Naive B cell (primary cell): ENCODE results near the gene TRAF3. TPM values are rescaled to one million over a fixed set of nuclear protein-coding genes. Genes with fewer than 3 reads are reported as not detected.

ENCODE experiments used
- ATAC-seq, 2 donors: fragments of 150-1000 bp; cut with Tn5 transposase; 2 replicates each; pipeline ENCODE4 v1.10.0; 2021; ENCODE audit warnings: low read depth in 2 of 2, mild to moderate bottlenecking in 2 of 2, moderate library complexity in 2 of 2
- DNase-seq: peaks from one replicate; pipeline ENCODE4 v3.0.0; 2022
- H3K27ac Mint-ChIP-seq, 6 donors: one replicate each; pipeline ENCODE4 v1.8.0; 2020 to 2022; ENCODE audit warnings: mild to moderate bottlenecking in 6 of 6, mixed read lengths in 6 of 6, moderate library complexity in 5 of 6, inconsistent platforms in 2 of 6
- H3K27me3 Mint-ChIP-seq, 3 donors: one replicate each; pipeline ENCODE4 v1.8.0; 2021 to 2022; ENCODE audit warnings: mixed read lengths in 3 of 3, mild to moderate bottlenecking in 1 of 3
- H3K36me3 Mint-ChIP-seq, 2 donors: one replicate each; pipeline ENCODE4 v1.8.0; 2020 to 2022; ENCODE audit warnings: mixed read lengths in 2 of 2, inconsistent platforms in 1 of 2, mild to moderate bottlenecking in 1 of 2
- H3K4me1 Mint-ChIP-seq, 3 donors: one replicate each; pipeline ENCODE4 v1.8.0; 2020 to 2022; ENCODE audit warnings: mixed read lengths in 3 of 3, inconsistent platforms in 1 of 3, mild to moderate bottlenecking in 1 of 3, moderate library complexity in 1 of 3
- H3K4me3 Mint-ChIP-seq, 8 donors: one replicate each; pipeline ENCODE4 v1.8.0; 2020 to 2022; ENCODE audit warnings: mild to moderate bottlenecking in 8 of 8, mixed read lengths in 8 of 8, moderate library complexity in 8 of 8, inconsistent platforms in 2 of 8
- H3K9me3 Mint-ChIP-seq, 7 donors: one replicate each; pipeline ENCODE4 v1.8.0; 2020 to 2022; ENCODE audit warnings: mixed read lengths in 7 of 7, mild to moderate bottlenecking in 5 of 7, inconsistent platforms in 2 of 7, moderate library complexity in 1 of 7
- polyA plus RNA-seq, 6 donors: library from polyadenylated mRNA; unstranded; fragments of 300-500 nt; fragmentation: Illumina TruSeq; gene quantifications; one replicate each; pipeline ENCODE4 v1.2.3, GENCODE V29; 2021; ENCODE audit warnings: low read depth in 6 of 6

Gene TRAF3
- polyA plus RNA-seq, 6 donors from 2014 or later, result 22.2 to 36.7 (median 27.0) TPM

DNA sequence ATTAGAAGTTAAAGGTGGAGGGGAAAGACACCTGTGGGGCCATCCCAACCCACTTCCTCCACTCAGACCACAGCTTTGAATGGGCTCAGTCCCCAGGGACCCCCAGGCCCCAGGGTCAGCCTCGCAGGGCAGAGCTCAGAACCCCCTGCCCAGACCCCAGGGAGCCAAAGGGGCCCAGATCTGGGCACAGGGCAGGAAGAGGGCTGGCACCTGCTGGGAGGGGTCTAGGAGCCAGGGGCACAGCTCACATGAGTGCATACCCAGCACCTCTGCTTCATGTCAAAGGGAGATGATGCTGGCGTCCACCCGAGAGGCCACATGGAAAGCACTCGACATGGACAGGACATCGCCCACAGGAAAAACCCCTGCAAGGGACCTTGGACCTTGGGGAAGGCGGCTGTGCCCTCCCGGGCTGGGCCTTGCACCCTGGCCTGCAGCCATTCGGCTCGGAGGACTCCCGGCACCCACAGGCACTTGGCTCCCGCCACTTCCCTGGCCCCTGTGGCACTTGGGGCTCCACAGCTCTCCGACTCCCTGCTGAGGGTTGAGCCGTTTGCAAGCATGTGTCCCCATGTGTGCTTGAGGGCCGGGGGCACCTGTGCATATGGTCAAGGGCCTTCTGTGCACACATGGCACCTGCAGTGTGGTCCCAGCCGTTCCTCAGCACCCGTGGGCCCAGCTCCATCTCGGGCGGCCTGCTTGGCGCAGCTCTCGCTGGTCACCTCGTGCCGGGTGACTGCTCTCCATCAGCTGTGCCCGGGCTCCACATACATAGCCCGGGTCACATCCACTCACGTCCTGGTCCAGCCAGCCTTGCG lies 137.4 kb downstream of the TRAF3 start:
- peak overlapping the region in 7 of 8 donors; percentile 8 to 85 (median 16) for H3K4me3 Mint-ChIP-seq
- H3K4me1 Mint-ChIP-seq, result peaks cover 15 to 27% (median 16%) of the 10 kb centered on the region in 3 donors

DNA sequence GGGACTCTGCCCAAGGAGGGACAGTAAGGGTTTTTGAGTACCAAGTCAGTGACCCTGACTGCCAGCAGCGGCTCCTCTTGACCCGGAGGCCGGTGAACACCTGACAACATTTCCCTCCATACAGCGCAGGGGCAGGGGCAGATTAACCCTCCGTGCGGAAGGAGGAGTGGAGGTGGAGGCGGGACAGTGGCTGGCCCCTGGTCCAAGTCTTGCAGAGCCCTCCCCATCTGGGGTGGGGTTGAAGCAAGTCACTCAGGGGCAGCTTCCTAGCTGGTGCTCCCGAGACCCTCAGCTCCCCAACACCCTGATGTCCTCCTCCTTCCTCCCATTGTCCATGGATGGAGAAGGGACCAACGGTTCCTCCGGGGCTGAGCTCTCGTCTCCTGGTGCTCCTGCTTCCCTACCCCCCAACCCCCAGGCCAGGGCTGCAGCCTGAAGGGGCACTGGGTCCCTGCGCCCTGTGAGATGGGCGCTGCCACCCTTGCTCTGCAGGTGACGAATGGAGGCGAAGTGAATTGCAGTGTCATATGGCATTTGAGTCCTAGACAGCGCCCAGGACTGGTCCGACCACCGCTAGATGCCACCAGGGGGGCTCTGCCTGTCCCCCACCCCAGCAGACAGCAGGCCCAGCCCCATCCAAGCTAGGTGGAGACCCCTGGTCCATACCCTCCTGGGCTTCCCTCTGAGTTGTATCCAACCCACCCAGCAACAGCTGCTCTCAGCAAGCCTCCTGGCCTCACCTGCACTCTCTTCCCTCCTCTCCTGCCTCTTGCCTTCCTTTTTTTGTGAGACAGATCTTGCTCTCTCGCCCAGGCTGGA lies 138.3 kb downstream of the TRAF3 start:
- no peak for DNase-seq
- H3K9me3 Mint-ChIP-seq, result no peaks in the 10 kb centered on the region
- peak overlapping the region in 5 of 8 donors; percentile 32 to 79 (median 66) for H3K4me3 Mint-ChIP-seq
- peaks cover 13 to 25% (median 15%) of the 10 kb centered on the region in 3 donors for H3K4me1 Mint-ChIP-seq
- no peaks in the 10 kb centered on the region for H3K36me3 Mint-ChIP-seq
- no peak for ATAC-seq
- no peaks in the 10 kb centered on the region for H3K27me3 Mint-ChIP-seq
- H3K27ac Mint-ChIP-seq, result peak overlapping the region in 4 of 6 donors; percentile 21 to 93 (median 71)

More for the DNA sequence above, 137.4 kb downstream of the TRAF3 start:
- DNase-seq (no peak), ATAC-seq (no peak)
- Mint-ChIP-seq H3K36me3 (no peaks in the 10 kb centered on the region), H3K27ac (peak overlapping the region in 1 of 6 donors; percentile 52), H3K27me3 (no peaks in the 10 kb centered on the region), H3K9me3 (no peaks in the 10 kb centered on the region)

DNA sequence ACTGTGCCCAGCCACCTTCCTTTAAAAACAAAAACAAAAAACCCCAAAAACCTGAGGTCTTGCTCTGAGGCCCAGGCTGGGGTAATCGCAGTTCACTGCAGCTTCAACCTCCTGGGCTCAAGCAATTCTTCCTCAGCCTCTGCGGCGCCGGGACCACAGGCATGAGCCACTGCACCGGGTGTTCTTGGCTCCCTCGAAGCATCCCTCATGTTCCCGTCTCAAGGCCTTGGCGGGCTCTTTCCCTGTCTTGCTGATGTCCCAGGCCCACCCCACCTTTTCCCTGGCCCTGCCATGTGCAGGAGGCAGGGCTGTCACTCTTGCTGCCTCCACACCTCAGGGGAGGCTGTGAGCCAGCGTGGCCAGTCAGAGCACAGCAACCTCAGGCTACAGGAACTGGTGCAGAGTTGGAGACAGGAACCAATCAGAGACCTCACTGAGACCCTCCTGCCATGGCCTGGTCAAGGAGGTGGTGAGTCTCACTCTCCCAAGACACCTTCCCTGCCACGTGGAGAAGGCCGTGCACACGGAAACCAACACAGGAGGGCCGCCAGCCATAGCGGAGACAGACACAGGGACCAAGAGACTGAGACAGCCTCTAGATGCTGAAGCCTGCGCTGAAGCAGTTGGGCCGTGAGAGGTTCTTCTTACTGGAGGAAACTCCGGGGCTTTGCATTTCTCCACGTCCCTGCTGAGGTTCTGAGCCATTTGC lies 139.3 kb downstream of the TRAF3 start:
- H3K27me3 Mint-ChIP-seq, result no peaks in the 10 kb centered on the region
- no peaks in the 10 kb centered on the region for H3K9me3 Mint-ChIP-seq
- H3K27ac Mint-ChIP-seq, result peak overlapping the region in 5 of 6 donors; percentile 60 to 94 (median 90)
- no peaks in the 10 kb centered on the region for H3K36me3 Mint-ChIP-seq
- DNase-seq (no peak), ATAC-seq (peak; percentile 2 to 4)
- peak overlapping the region in 7 of 8 donors; percentile 25 to 84 (median 65) for H3K4me3 Mint-ChIP-seq
- peaks cover 13 to 20% (median 15%) of the 10 kb centered on the region in 3 donors for H3K4me1 Mint-ChIP-seq

DNA sequence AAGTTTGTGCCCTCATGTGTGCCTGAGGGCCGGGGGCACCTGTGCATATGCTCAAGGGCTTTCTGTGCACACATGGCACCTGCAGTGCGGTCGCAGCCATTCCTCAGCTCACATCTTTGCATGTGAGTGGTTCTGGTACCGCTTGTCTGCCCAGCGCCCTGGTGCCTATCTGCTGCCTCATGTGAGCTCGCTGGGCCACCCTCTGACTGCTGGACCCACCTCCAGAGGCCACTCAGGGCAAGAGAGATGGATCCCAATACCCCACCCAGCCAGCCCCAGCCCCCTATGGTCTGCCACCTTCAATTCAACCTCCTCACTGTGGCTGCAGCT lies 139.8 kb downstream of the TRAF3 start:
- no peaks in the 10 kb centered on the region for H3K36me3 Mint-ChIP-seq
- H3K4me1 Mint-ChIP-seq, result peaks cover 13 to 20% (median 15%) of the 10 kb centered on the region in 3 donors
- ATAC-seq, result peak; percentile 76 to 85
- H3K27ac Mint-ChIP-seq, result peak overlapping the region in 4 of 6 donors; percentile 65 to 94 (median 93)
- peak; percentile 72 for DNase-seq
- peak overlapping the region in 7 of 8 donors; percentile 19 to 84 (median 54) for H3K4me3 Mint-ChIP-seq
- H3K9me3 Mint-ChIP-seq, result no peaks in the 10 kb centered on the region
- H3K27me3 Mint-ChIP-seq, result no peaks in the 10 kb centered on the region

DNA sequence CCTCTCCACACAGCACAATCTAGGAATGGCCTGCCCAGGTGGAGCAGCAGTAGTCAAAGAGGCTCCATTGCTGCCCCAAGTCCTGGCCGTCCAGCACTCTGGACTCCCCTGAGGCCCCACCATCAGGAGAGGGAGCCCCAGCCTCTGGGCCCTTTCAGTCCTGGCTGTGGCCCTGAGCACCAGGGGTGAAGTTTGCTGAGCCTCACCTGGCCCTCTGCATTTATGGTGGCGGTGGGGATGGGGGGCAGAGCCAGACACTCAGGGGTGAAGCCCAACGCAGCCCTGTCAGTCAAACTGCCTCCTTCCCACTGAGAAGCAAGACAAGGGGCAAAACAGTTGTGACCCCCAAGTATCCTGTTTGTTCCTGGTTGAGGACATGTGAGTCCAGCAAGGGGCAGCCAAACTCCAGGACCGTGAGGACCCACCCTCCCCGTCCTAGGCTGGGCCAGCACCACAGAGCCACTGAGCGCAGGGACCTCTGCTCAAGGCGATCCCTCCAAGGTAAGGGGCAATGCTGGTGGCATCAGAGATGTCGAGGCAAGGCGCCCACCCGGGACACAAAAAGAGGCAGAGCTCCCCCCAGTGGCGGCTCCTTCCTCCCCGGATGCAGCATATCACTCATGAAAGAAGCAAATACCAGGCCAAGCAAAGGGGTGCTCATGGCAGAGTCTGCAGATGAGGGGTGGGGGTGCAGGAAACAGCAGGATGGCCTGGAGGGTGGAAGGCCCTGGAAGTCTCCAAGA lies 140.4 kb downstream of the TRAF3 start:
- Mint-ChIP-seq H3K4me1 (peaks cover 13 to 20% (median 15%) of the 10 kb centered on the region in 3 donors), H3K9me3 (no peaks in the 10 kb centered on the region), H3K36me3 (no peaks in the 10 kb centered on the region), H3K27me3 (no peaks in the 10 kb centered on the region), H3K4me3 (peak overlapping the region in 7 of 8 donors; percentile 19 to 84 (median 54)), H3K27ac (peak overlapping the region in 4 of 6 donors; percentile 65 to 94 (median 93))
- DNase-seq, result peak; percentile 66
- peak; percentile 37 to 57 for ATAC-seq

DNA sequence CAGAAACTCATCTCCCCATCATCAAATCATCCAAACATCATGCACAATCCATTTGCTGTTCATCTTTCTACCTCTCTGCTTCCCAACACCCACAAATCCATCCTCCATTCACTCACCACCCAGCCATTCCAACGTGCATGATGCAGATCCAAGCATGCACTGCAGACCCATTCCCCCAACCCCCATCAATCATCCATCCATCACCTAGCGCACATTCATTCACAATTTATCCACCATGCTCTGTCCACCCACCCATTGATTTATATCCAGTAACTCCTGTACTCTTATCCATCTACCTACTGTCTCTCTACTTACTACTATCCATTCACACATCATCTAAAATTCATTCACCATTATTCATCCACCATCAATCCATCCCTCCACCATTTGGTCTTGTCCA lies 141.2 kb downstream of the TRAF3 start:
- peaks cover 15 to 19% (median 16%) of the 10 kb centered on the region in 3 donors for H3K4me1 Mint-ChIP-seq
- ATAC-seq, result no peak
- H3K27me3 Mint-ChIP-seq, result peaks cover 0 to 5% (median 0%) of the 10 kb centered on the region in 3 donors
- H3K36me3 Mint-ChIP-seq, result no peaks in the 10 kb centered on the region
- no peak for DNase-seq
- H3K4me3 Mint-ChIP-seq, result no peak overlapping the region
- no peaks in the 10 kb centered on the region for H3K9me3 Mint-ChIP-seq
- H3K27ac Mint-ChIP-seq, result no peak overlapping the region

DNA sequence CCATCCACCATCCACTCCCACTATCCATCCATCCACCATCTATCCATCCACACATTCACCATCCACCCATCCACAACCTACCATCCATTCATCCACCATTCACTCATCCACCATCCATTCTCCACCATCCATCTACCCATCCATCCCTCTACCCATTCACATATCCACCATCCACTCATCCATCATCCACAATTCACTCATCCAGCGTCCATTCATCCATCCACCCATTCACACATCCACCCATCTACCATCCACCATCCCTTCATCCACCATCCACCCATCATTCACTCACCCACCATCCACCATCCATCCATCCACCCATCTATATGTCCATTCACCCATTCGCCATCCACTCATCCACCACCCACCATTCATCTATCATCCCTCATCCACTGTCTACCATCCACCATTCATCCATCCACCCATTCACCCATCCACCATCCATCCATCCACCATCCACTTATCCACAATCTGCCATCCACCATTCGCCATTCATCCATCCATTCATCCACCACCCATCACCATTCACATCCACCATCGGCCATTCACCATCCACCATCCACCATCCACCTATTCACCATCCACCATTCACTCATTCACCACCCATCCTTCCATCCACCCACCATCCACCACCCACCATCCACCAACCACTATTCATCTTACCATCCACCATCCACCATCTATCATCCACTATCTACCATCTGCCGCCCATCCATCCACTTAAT lies 143.2 kb downstream of the TRAF3 start:
- ATAC-seq (no peak), DNase-seq (no peak)
- Mint-ChIP-seq H3K9me3 (no peaks in the 10 kb centered on the region), H3K4me3 (no peak overlapping the region), H3K27ac (no peak overlapping the region), H3K36me3 (no peaks in the 10 kb centered on the region), H3K4me1 (peaks cover 9 to 19% (median 13%) of the 10 kb centered on the region in 3 donors), H3K27me3 (peaks cover 0 to 15% (median under 1%) of the 10 kb centered on the region in 3 donors)

DNA sequence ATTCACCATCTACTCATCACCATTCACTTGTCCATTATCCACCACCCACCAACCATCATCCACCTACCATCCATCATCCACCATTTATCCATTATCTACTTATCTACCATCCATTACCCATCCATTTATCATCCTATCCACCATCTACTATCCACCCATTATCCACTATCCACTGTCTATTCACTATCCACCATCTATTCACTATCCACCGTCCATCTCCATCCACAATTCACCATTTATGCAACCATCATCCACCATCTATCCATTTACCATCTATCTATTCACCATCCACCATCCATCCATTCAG lies 143.7 kb downstream of the TRAF3 start:
- peaks cover 3 to 21% (median 5%) of the 10 kb centered on the region in 3 donors for H3K27me3 Mint-ChIP-seq
- peaks cover 11 to 22% (median 16%) of the 10 kb centered on the region in 3 donors for H3K4me1 Mint-ChIP-seq
- H3K36me3 Mint-ChIP-seq, result peaks cover 0 to 4% of the 10 kb centered on the region in 2 donors
- DNase-seq (no peak), ATAC-seq (no peak)
- no peaks in the 10 kb centered on the region for H3K9me3 Mint-ChIP-seq
- H3K4me3 Mint-ChIP-seq, result no peak overlapping the region
- no peak overlapping the region for H3K27ac Mint-ChIP-seq

DNA sequence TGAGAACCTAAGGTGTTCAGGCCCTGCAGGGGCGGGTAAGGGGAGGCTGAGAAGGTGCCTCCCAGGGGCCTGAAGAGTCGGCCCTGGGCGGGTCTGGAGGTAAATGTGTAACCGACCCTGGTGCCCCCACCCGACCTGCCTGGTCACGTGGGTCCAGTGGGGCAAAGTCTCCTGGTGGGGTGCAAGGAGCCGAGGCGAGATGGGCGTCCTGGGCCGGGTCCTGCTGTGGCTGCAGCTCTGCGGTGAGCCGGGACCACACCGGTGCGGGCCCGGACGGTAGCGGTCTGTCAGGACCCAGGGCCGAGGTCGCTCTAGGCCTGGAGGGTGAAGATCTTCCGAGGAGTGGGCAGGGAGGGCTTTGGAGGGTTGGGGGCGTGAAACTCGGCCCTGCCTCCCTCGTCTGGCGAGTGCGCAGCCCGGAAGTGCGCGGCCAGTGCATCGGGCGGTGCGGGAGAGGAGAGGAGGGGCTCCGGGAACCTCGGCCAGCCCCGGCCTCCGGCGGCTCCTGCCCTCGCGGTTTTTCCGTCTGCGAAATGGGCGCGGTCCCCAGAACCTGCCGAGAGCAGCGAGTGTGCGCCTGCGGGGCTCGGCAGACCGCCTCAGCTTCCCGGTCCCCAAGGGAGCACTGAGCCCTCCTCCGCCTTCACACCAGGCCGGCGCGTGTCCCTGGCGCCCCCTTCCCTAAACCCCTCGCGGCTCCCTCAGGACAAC lies 145.4 kb downstream of the TRAF3 start, which contains the start of gene AMN:
Gene AMN (plus strand): TSS at position 174 of the 711 bp plus-strand sequence. CDS start 26 bp downstream, at position 200.
- ATAC-seq (peak; percentile 8 to 19), DNase-seq (no peak)
- Mint-ChIP-seq H3K27ac (peak within 1 kb of the TSS in 2 of 6 donors; percentile 37 to 43), H3K4me3 (peak within 1 kb of the TSS in 7 of 8 donors; percentile 66 to 91 (median 80)), H3K4me1 (peaks cover 16 to 25% (median 19%) of the 10 kb centered on the region in 3 donors), H3K9me3 (no peaks in the 10 kb centered on the region), H3K36me3 (peaks cover 0 to 7% of the 10 kb centered on the region in 2 donors), H3K27me3 (peaks cover 6 to 23% (median 12%) of the 10 kb centered on the region in 3 donors)

DNA sequence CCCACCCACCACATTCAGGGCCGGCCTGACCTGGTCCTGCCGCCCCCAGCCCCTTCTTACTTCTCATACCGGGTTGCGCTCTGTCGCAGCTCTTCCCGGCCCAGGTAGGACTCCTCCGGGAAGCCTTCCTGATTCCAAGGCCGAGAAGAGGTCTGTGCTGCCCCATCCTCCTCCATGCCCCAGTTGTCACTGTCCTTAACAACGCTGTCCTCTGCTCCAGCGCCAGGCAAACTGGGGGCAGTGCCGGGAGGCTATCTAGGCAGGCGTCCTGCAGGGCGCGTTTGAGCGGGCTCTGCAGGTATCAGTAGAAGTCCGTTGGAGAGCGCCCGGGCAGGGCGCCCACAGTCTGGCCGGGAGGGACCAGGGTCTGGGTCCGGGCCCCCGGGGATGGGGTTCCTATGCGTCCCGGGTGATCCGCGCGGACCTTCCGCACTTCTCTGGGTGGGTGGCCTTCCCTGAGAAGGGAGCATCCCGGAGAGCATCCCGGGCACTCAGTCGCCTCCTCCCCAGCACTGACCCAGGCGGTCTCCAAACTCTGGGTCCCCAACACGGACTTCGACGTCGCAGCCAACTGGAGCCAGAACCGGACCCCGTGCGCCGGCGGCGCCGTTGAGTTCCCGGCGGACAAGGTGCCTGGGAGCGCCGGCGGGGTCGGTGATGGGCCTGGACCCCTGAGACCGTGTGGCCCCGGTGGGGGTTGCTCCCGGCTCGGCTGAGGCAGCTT lies 146.1 kb downstream of the TRAF3 start:
- H3K4me1 Mint-ChIP-seq, result peaks cover 17 to 25% (median 21%) of the 10 kb centered on the region in 3 donors
- H3K27me3 Mint-ChIP-seq, result peaks cover 6 to 23% (median 12%) of the 10 kb centered on the region in 3 donors
- H3K36me3 Mint-ChIP-seq, result peaks cover 0 to 7% of the 10 kb centered on the region in 2 donors
- peak overlapping the region in 2 of 6 donors; percentile 37 to 43 for H3K27ac Mint-ChIP-seq
- peak overlapping the region in 7 of 8 donors; percentile 66 to 91 (median 80) for H3K4me3 Mint-ChIP-seq
- no peak for DNase-seq
- no peak for ATAC-seq
- H3K9me3 Mint-ChIP-seq, result no peaks in the 10 kb centered on the region

DNA sequence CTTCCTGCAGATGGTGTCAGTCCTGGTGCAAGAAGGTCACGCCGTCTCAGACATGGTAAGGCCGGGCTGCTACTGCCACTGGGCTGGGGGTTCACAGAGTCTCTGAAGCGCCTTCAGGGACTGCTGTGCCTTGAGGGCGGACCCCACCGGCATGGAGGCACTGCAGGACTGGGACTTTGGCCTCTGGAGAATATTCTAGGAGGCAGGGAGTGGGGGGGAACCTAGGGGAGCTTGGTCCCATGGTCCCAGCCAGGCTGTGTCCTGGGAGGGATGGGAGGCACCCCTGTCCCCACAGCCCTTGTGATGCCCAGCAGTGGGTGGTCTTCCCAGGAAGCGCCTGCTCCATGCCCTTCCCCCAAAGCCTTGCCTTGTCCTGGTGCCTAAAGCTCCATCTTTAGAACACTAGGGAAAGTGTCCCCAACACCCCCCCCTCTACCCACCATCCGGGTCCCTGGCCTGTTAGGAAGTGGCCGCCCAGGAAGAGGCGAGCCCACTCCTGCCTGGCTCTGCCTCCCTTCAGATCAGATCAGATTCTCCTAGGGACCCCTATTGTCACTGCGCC lies 146.8 kb downstream of the TRAF3 start:
- Mint-ChIP-seq H3K27ac (peak overlapping the region in 1 of 6 donors; percentile 28), H3K36me3 (peaks cover 0 to 7% of the 10 kb centered on the region in 2 donors), H3K4me3 (peak overlapping the region in 5 of 8 donors; percentile 33 to 59 (median 45)), H3K9me3 (no peaks in the 10 kb centered on the region), H3K27me3 (peaks cover 6 to 23% (median 12%) of the 10 kb centered on the region in 3 donors), H3K4me1 (peaks cover 17 to 25% (median 23%) of the 10 kb centered on the region in 3 donors)
- no peak for DNase-seq
- no peak for ATAC-seq
